Measurements from ENCODE around the gene SYNGR3.

DNA sequence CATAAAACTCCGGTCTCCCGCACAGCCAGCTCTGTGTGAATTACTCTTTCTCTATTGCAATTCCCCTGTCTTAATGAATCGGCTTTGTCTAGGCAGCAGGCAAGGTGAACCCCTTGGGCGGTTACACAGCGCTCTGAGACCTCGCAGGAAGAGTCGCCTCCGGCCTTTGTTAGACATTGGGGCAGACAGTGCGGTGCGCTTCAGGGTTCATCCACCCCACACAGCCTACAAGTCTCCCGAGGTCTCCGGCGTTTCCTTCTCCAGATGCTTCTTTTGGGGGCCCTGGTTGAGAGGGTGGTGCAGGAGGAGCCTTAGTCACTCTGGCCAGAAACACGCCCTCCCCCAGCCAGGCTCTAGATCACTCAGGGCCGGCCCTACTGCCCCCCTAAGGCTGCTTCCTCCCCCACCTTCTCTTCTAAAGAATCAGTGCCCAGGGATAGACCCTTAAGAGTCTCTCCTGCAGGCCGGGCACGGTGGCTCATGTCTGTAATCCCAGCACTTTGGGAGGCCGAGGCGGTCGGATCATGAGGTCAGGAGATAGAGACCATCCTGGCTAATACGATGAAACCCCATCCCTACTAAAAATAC, 45.1 kb upstream of the SYNGR3 start:
- no peak for TF ChIP-seq CTCF (conservative IDR thresholded peaks at IDR 0.05)
- TF ChIP-seq EZH2 (IDR thresholded peaks at IDR 0.05; ENCODE audit: low read depth), result no peak

Measured in PC-9 (cell line).